GM12878 (cell line): Measurements from ENCODE around the gene PDGFD. TPM values are rescaled to one million over a fixed set of nuclear protein-coding genes. Genes with fewer than 3 reads are reported as not detected.

Source experiments
- ATF7 ChIP-seq: fragments of 450-650 bp; IDR thresholded peaks from 2 replicates; pipeline ENCODE4 v1.6.1; 2016; ENCODE audit warnings: low read depth, mild to moderate bottlenecking
- CEBPZ ChIP-seq: fragments of 150-350 bp; IDR thresholded peaks from 2 replicates; pipeline ENCODE4 v1.6.1; 2016; ENCODE audit warnings: low read depth, low read length
- CUX1 ChIP-seq: IDR thresholded peaks from 2 replicates; pipeline ENCODE4 v1.6.1; 2012; ENCODE audit warnings: improper control_type of control experiment, low read depth, low read length; ENCODE audit not compliant: insufficient replicate concordance
- KLF5 ChIP-seq: fragments of 450-650 bp; IDR thresholded peaks from 2 replicates; pipeline ENCODE4 v1.6.1; 2014; ENCODE audit warnings: mild to moderate bottlenecking; ENCODE audit not compliant: partially characterized antibody
- NR2F1 ChIP-seq: fragments of 450-650 bp; conservative IDR thresholded peaks from 2 replicates; pipeline ENCODE4 v1.6.1; 2017; ENCODE audit warnings: mild to moderate bottlenecking
- polyA plus RNA-seq, 11 experiments: library from polyadenylated mRNA; depleted of rRNA in 4 of 11; unstranded in 6 of 11; stranded (reverse) in 5 of 11; fragments of >200 nt; fragmentation: Nextera tagmentation in 4 of 11; fragmentation: Illumina TruSeq in 1 of 11; extraction: Ambion mirVana in 4 of 11; extraction: Trizol in 1 of 11; gene quantifications; 1 replicate in 1 of 11; 2 replicates in 10 of 11; pipeline versions ENCODE4 v1.2.1 to v1.2.3, GENCODE V29; 2011 to 2016; ENCODE audit warnings: inconsistent platforms in 2 of 11, missing spikeins in 2 of 11, low read depth in 1 of 11
- total RNA-seq, 4 experiments: library from RNA; depleted of rRNA in 3 of 4; stranded (reverse); fragments of >200 nt in 3 of 4; fragmentation: Illumina TruSeq in 1 of 4; extraction: Trizol in 1 of 4; gene quantifications; 2 replicates each; pipeline versions ENCODE4 v1.2.1 to v1.2.3, GENCODE V29; 2013 to 2021

Gene PDGFD
- total and polyA plus RNA-seq, 10 of the 15 experiments (the other 5 are each of a cell fraction or from before 2014, with no cell fraction given): 0.05 to 0.13 TPM; not detected in 8

DNA sequence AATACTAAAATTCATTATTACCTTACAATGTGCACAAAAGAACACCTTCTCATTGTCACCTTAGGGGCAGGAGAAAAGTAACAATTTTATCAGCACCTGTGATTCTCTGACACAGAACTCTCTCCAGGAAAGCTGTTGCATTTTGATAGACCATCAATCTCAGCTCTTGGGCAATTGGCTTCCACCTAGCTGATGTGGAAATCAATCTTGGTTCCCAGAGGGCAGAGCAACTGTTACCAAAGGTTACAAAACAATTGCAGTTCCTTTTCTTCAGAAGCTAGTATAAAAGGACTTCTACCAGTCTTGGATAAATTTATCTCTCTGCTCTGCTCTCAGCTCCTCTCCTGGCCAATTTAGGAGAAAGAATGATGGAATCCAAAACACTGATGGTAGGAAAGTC, 285.3 kb downstream of the PDGFD start (continued):
- TF ChIP-seq CEBPZ: no peak
- no peak for TF ChIP-seq KLF5
- no peak for TF ChIP-seq CUX1
- TF ChIP-seq ATF7: no peak
- no peak for TF ChIP-seq NR2F1
